Measurements from ENCODE around the gene CNTNAP4. TPM values are rescaled to one million over a fixed set of nuclear protein-coding genes. Genes with fewer than 3 reads are reported as not detected.

The CNTNAP4 gene
- total RNA-seq, 2 experiments from 2014 or later: not detected

- Histone ChIP-seq H3K4me3 (ENCODE audit: low read length) (no peak overlapping the region), H3K36me3 (ENCODE audit: insufficient read depth, low read length) (no peaks in the 10 kb centered on the region), H3K27me3 (ENCODE audit: control insufficient read depth in 1 of 2, insufficient read depth in 2 of 2, low read length in 2 of 2) (no peaks in the 10 kb centered on the region), H3K27ac (ENCODE audit: low read depth in 1 of 2, low read length in 2 of 2) (no peak overlapping the region), H3K9me3 (ENCODE audit: control insufficient read depth in 1 of 2, insufficient read depth in 1 of 2, low read length in 2 of 2) (peaks cover 0 to 8% of the 10 kb centered on the region in 2 experiments), H3K4me1 (ENCODE audit: insufficient read depth, low read length) (no peaks in the 10 kb centered on the region)
- Mint-ChIP-seq H3K27me3 (no peaks in the 10 kb centered on the region), H3K4me3 (no peak overlapping the region), H3K27ac (no peak overlapping the region), H3K4me1 (ENCODE audit: low read depth) (no peaks in the 10 kb centered on the region), H3K9me3 (no peaks in the 10 kb centered on the region), H3K36me3 (ENCODE audit: low read depth) (no peaks in the 10 kb centered on the region)
- POLR2A ChIA-PET: no interaction called here
- intact Hi-C loops (cut with DNase I, micrococcal nuclease): no loop called here
- ATAC-seq (ENCODE audit: poor library complexity) (no peak), DNase-seq (no peak)
- CTCF ChIA-PET: no interaction called here
- TF ChIP-seq CTCF (IDR thresholded peaks at IDR 0.05): no peak
These were observed 299.3 kb downstream of the CNTNAP4 start for GRCh38 chr16:76576526-76576925.

- ChIA-PET POLR2A (no interaction called here), CTCF (no interaction called here)
- intact Hi-C loops (cut with DNase I, micrococcal nuclease): no loop called here
- TF ChIP-seq CTCF (IDR thresholded peaks at IDR 0.05): no peak
- Mint-ChIP-seq H3K4me3 (no peak overlapping the region), H3K36me3 (ENCODE audit: low read depth) (no peaks in the 10 kb centered on the region), H3K4me1 (ENCODE audit: low read depth) (no peaks in the 10 kb centered on the region), H3K9me3 (peaks cover 4% of the 10 kb centered on the region), H3K27ac (no peak overlapping the region), H3K27me3 (peaks cover 2% of the 10 kb centered on the region)
- Histone ChIP-seq H3K9me3 (ENCODE audit: control insufficient read depth in 1 of 2, insufficient read depth in 1 of 2, low read length in 2 of 2) (peaks cover 0 to 8% of the 10 kb centered on the region in 2 experiments), H3K27me3 (ENCODE audit: control insufficient read depth in 1 of 2, insufficient read depth in 2 of 2, low read length in 2 of 2) (no peaks in the 10 kb centered on the region), H3K4me1 (ENCODE audit: insufficient read depth, low read length) (no peaks in the 10 kb centered on the region), H3K4me3 (ENCODE audit: low read length) (no peak overlapping the region), H3K27ac (ENCODE audit: low read depth in 1 of 2, low read length in 2 of 2) (no peak overlapping the region), H3K36me3 (ENCODE audit: insufficient read depth, low read length) (no peaks in the 10 kb centered on the region)
- no peak for DNase-seq
- no peak for ATAC-seq (ENCODE audit: poor library complexity)
These were observed 299.8 kb downstream of the CNTNAP4 start for GRCh38 chr16:76577003-76577402.

GRCh38 chr16:76579277-76579922 lies 302.2 kb downstream of the CNTNAP4 start:
- POLR2A ChIA-PET: no interaction called here
- peaks cover 3% of the 10 kb centered on the region for H3K27me3 Mint-ChIP-seq

More at GRCh38 chr16:76579277-76579922, 302.2 kb downstream of the CNTNAP4 start:
- Mint-ChIP-seq H3K4me3 (no peak overlapping the region), H3K36me3 (ENCODE audit: low read depth) (no peaks in the 10 kb centered on the region), H3K9me3 (peaks cover 6% of the 10 kb centered on the region), H3K27ac (no peak overlapping the region), H3K4me1 (ENCODE audit: low read depth) (no peaks in the 10 kb centered on the region)
- DNase-seq: no peak
- Histone ChIP-seq H3K27me3 (ENCODE audit: control insufficient read depth in 1 of 2, insufficient read depth in 2 of 2, low read length in 2 of 2) (no peaks in the 10 kb centered on the region), H3K36me3 (ENCODE audit: insufficient read depth, low read length) (no peaks in the 10 kb centered on the region), H3K27ac (ENCODE audit: low read depth in 1 of 2, low read length in 2 of 2) (no peak overlapping the region), H3K4me3 (ENCODE audit: low read length) (no peak overlapping the region), H3K4me1 (ENCODE audit: insufficient read depth, low read length) (no peaks in the 10 kb centered on the region), H3K9me3 (ENCODE audit: control insufficient read depth in 1 of 2, insufficient read depth in 1 of 2, low read length in 2 of 2) (peaks cover 0 to 4% of the 10 kb centered on the region in 2 experiments)
- CTCF ChIA-PET: no interaction called here
- no peak for TF ChIP-seq CTCF (IDR thresholded peaks at IDR 0.05)
- intact Hi-C loops (cut with DNase I, micrococcal nuclease): no loop called here
- no peak for ATAC-seq (ENCODE audit: poor library complexity)
